Ecto neural progenitor cell (in vitro differentiated cells): ENCODE data around the gene PCDHGA8.
"Not testable (repeated sequence)": the region's sequence is repeated elsewhere in the genome, so short reads cannot be mapped to it uniquely, and the experiment has no call there.

Experiments used
- DNase-seq: peaks from one replicate; pipeline ENCODE4 v3.0.0-alpha.2; 2018; ENCODE audit warnings: low spot score

PCDHGA8 gene

DNA sequence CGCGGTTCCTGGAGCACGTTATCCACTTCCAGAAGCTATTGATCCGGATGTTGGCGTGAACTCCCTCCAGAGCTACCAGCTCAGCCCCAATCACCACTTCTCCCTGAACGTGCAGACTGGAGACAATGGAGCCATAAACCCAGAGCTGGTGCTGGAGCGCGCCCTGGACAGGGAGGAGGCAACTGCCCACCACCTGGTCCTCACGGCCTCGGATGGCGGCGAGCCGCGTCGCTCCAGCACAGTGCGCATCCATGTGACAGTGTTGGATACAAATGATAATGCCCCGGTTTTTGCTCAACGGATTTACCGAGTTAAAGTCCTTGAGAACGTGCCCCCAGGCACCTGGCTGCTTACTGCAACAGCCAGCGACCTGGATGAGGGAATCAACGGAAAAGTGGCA is 11.0 kb downstream of the PCDHGA8 start:
- DNase-seq = no peak

GRCh38 chr5:141407790-141408505 is 15.5 kb downstream of the PCDHGA8 start, which contains the start of gene PCDHGB6:
PCDHGB6 (plus strand) TSS chr5:141408021; CDS start chr5:141408203, 182 bp downstream.
- DNase-seq = peak; percentile 72

- DNase-seq = no peak
These were observed 17.3 kb downstream of the PCDHGA8 start for GRCh38 chr5:141409598-141410306.

DNA sequence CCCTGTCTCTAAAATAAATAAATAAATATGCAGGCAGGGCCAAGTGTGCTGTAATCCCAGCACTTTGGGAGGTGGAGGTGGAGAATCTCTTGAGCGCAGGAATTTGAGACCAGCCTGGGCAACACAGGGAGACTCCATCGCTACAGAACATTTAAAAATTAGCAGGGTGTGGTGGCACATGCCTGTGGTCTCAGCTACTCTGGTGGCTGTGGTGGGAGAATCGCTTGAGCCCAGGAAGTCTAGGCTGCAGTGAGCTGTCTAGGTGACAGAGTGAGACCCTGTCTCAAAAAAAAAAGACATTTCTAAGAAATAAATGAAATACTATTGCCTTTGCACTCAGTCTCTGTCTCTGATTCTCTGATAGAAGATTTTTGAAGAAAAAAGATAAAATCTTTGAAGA is 19.1 kb downstream of the PCDHGA8 start:
- DNase-seq = no peak

DNA sequence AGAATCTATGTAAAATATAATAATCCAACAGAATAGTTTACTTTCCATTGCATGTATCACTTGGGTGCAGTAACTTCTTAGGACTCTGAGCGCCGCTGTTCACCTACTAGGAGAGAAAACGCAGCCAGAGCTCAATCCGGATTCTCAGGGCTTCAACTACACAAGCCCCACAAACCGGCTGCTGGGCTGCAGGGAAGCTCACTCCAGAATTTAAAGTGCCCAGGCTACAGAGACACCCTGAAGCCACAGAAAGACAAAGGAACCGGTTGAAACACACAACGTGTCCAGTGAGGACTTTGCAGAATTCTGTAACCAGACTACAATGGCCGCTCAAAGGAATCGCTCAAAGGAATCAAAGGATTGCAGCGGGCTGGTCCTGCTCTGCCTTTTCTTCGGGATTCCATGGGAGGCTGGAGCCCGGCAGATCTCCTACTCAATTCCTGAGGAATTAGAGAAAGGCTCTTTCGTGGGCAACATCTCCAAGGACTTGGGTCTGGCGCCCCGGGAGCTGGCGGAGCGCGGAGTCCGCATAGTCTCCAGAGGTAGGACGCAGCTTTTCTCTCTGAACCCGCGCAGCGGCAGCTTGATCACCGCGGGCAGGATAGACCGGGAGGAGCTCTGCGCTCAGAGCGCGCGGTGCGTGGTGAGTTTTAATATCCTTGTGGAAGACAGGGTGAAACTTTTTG is 20.6 kb downstream of the PCDHGA8 start, which contains the start of gene PCDHGA10:
TSS of gene PCDHGA10 (plus strand) at position 134 of the 686 bp plus-strand sequence. CDS start at position 323, 189 bp downstream.
- no peak for DNase-seq

DNA sequence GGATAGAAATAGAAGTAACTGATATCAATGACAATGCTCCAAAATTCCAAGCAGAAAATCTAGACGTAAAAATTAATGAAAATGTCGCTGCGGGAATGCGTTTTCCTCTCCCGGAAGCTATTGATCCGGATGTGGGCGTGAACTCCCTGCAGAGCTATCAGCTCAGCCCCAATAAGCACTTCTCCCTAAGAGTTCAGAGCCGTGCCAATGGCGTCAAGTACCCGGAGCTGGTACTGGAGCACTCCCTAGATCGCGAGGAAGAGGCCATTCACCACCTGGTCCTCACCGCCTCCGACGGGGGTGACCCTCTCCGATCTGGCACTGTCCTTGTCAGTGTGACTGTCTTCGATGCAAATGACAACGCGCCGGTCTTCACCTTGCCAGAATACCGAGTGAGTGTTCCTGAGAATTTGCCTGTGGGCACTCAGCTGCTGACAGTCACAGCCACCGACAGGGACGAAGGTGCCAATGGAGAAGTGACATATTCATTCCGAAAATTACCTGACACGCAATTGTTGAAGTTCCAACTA is 21.2 kb downstream of the PCDHGA8 start:
- DNase-seq = no peak

DNA sequence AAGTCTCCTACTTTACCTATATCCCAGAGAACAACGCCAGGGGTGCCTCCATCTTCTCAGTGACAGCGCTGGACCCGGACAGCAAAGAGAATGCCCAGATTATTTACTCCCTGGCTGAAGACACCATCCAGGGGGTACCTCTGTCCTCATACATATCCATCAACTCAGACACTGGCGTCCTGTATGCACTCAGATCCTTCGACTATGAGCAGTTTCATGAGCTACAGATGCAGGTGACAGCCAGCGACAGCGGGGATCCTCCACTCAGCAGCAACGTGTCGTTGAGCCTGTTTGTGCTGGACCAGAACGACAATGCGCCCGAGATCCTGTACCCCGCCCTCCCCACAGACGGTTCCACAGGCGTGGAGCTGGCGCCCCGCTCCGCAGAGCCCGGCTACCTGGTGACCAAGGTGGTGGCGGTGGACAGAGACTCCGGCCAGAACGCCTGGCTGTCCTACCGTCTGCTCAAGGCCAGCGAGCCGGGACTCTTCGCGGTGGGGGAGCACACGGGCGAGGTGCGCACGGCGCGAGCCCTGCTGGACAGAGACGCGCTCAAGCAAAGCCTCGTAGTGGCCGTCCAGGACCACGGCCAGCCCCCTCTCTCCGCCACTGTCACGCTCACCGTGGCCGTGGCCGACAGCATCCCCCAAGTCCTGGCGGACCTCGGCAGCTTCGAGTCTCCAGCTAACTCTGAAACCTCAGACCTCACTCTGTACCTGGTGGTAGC is 22.3 kb downstream of the PCDHGA8 start:
- DNase-seq = not testable (repeated sequence)

GRCh38 chr5:141415275-141415618 is 22.8 kb downstream of the PCDHGA8 start:
- not testable (repeated sequence) for DNase-seq

- DNase-seq = peak; percentile 87
These were observed 25.2 kb downstream of the PCDHGA8 start, which contains the start of gene PCDHGB7 for GRCh38 chr5:141417494-141418172. PCDHGB7 (plus strand) TSS chr5:141417677; CDS start chr5:141417860, 183 bp downstream.

- no peak for DNase-seq
These were observed 26.8 kb downstream of the PCDHGA8 start for GRCh38 chr5:141419074-141419880.

GRCh38 chr5:141420855-141421488 is 28.5 kb downstream of the PCDHGA8 start, which contains the start of gene PCDHGA11:
PCDHGA11 (plus strand) TSS chr5:141421051; CDS start chr5:141421228, 177 bp downstream.
- peak; percentile 63 for DNase-seq

DNA sequence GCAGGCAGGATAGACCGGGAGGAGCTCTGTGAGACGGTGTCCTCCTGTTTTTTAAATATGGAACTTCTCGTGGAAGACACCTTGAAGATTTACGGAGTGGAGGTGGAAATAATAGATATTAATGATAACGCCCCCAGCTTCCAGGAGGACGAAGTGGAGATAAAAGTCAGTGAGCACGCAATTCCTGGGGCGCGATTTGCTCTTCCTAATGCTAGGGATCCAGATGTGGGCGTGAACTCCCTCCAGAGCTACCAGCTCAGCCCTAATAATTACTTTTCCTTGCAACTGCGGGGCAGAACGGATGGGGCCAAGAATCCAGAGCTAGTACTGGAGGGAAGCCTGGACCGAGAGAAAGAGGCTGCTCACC is 29.0 kb downstream of the PCDHGA8 start:
- no peak for DNase-seq

DNA sequence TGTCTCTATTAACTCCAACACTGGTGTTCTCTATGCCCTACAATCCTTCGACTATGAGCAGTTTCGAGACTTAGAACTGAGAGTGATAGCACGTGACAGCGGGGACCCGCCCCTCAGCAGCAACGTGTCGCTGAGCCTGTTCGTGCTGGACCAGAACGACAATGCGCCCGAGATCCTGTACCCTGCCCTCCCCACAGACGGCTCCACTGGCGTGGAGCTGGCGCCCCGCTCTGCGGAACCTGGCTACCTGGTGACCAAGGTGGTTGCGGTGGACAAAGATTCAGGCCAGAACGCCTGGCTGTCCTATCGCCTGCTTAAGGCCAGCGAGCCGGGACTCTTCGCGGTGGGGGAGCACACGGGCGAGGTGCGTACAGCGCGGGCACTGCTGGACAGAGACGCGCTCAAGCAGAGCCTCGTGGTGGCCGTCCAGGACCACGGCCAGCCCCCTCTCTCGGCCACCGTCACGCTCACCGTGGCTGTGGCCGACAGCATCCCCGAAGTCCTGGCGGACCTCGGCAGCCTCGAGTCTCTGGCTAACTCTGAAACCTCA is 30.4 kb downstream of the PCDHGA8 start:
- no peak for DNase-seq

GRCh38 chr5:141427783-141428426 is 35.5 kb downstream of the PCDHGA8 start:
- DNase-seq = no peak

- DNase-seq = no peak
These were observed 38.1 kb downstream of the PCDHGA8 start, which contains the start of gene PCDHGA12 for GRCh38 chr5:141430332-141431113. PCDHGA12 (plus strand) TSS chr5:141430507; CDS start chr5:141430760, 253 bp downstream.

DNA sequence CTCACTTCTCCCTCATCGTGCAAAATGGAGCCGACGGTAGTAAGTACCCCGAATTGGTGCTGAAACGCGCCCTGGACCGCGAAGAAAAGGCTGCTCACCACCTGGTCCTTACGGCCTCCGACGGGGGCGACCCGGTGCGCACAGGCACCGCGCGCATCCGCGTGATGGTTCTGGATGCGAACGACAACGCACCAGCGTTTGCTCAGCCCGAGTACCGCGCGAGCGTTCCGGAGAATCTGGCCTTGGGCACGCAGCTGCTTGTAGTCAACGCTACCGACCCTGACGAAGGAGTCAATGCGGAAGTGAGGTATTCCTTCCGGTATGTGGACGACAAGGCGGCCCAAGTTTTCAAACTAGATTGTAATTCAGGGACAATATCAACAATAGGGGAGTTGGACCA is 38.9 kb downstream of the PCDHGA8 start:
- no peak for DNase-seq

- not testable (repeated sequence) for DNase-seq
These were observed 39.9 kb downstream of the PCDHGA8 start for GRCh38 chr5:141432308-141432707.

GRCh38 chr5:141432726-141433125 is 40.3 kb downstream of the PCDHGA8 start:
- DNase-seq = not testable (repeated sequence)
